GM18502 (cell line): ENCODE results near the gene PRKN.

Experiments used
- ATAC-seq: cut with Tn5 transposase; IDR thresholded peaks from one replicate; pipeline ENCODE4 v1.9.1; 2021; ENCODE audit warnings: mild to moderate bottlenecking; ENCODE audit not compliant: unreplicated experiment, poor library complexity

Gene PRKN

DNA sequence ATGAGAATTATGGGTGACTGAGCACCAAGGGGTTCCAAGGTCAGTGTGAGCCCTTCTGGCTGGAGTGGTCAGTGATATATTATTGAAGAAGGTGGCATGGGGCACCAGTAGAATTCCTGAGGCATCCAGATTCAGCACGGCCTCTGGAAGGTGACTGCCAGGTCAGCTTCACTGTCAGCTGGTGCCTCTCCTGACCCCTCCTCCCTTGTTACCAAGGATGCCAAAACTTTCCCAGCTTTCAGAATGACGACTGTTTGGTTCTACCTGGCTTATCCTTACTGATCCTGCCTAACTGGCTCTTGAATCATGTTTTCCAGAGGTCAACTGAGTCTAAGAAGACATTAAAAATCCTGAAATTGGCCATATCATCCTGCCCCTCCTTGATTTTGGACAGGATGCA lies 1264.5 kb downstream of the PRKN start:
- no peak for ATAC-seq

GRCh38 chr6:161462148-161462547 lies 1265.4 kb downstream of the PRKN start:
- no peak for ATAC-seq

GRCh38 chr6:161459008-161459615 lies 1268.5 kb downstream of the PRKN start:
- no peak for ATAC-seq

DNA sequence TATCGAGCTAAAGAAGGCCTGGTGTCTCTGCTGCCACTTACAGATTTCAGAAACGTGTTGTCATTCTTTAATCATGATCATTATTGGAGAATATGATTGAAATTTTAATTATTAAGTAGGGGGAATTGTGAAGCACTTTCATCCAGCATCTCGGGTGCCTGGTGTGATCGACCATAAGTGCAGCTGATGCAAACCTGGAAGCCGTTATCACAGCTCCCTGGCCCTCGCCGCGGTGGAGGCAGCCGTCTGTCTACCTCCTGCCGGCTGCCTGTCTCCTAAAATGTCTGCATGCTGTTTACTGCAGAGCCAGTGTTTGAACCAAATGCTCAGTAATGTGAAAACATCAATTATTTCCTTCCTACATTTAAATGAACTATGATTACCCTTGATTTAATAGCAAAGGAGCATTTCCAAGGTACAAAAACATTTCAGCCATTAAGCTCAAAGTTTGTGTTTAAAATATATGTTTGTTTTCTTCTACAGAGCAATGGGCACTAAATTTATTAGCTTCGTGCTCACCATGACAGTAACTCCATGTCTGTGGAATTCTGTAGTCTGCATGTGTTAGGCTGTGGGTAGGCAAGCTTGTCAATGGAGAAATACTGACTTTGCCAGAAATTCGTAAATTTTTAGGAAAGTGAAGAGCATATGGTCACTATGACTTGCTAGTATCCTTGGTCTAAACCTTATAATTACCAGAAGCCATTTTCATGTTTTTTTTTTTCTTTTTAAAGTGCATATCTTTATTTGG lies 1269.2 kb downstream of the PRKN start:
- no peak for ATAC-seq

- no peak for ATAC-seq
Measured at GRCh38 chr6:161455848-161456247, 1271.7 kb downstream of the PRKN start.

- no peak for ATAC-seq
Measured at GRCh38 chr6:161453558-161453957, 1274.0 kb downstream of the PRKN start.

DNA sequence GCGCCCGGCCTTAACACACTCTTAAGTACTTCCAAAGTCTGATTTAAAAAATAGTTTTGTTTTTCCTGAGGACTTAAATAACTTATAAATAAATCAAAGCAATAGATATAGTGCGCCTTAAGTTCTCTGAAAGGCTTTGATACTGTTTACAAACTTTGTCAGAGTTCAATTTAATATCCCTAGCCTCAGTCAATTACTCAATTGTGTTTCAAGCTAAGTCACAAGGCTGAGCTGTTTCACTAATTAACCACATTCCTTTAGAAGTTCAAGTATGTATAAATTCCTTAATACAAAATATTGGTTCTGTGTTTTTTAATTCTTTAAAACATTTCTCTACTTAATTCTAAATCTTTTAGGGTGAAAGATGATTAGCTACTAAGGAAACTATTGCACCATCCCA lies 1275.3 kb downstream of the PRKN start:
- no peak for ATAC-seq

DNA sequence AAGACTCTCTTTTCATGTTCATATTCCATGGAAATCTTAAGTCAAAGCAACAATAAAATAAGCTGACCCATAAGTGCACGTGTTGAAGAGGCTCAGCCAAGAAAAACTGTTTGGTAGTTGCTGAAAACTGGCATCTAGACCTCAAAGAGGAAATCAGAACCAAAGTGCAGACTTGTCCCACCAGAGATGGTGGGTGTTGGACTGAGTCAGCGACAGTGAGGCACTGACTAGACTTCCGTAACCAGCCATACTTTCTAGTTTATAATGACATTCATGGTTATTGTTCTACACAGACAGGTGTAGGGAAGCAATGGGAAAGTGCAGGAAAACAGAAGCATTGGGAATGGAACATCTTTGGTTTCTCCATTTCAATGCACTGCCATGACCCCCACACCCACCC lies 1278.0 kb downstream of the PRKN start:
- ATAC-seq = no peak

DNA sequence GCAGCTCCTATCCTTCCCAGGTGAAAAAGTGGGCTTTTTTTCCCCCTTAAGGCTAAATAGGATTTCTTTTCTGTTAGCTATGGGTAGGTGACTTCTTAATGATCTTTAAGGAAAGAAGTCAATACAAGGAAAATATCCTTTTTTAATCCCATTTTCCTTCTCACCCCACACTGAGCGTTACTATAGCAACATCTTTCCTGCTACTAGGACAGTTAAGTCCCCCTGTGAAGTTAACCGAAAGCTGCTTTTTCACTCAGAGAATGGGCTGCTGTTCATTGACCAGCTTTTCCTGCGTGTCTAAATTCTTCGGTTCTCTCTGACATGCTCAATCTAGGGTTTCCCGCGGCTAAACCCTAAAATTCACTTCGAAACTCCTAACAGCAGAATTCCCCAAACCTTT lies 1280.6 kb downstream of the PRKN start:
- ATAC-seq = no peak

- no peak for ATAC-seq
Measured at GRCh38 chr6:161446296-161446925, 1281.2 kb downstream of the PRKN start.

DNA sequence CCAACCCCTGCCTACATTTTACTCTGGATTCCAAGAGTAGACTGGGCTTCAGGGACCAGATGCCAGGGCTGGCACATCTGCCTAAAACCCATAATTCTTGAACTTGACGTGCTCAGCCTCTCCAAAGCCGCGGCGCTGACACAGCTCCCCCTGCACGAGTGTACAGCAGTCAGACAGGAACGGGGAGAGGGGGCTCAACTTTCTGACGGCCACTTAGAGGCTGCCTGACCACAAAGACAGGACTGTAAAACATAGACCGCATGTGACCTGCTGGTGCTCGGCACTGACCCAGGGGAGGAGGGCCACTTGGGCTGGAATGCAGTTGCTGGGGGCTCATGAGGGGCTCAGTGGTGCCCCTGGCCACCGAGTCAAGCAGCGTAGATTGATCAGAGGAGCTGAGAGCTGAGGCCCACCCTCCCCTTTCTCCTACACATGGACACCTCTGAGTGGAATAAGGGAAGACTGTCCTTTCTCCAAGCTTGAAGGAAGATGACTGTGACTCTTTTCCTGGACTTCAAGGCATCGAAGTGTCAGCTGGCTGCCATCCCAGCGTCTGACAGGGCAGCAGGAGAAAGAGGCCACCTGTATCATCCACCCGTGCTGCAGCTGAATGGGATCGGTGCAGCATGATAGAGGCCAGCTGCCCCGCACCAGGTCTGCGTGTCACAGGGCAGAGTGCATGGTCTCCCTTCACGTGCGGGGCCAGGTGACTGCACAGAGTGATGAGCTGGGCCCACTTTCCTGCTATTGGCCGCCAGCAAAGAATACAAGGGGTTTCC lies 1282.4 kb downstream of the PRKN start:
- no peak for ATAC-seq

- no peak for ATAC-seq
Measured at GRCh38 chr6:161444464-161444863, 1283.1 kb downstream of the PRKN start.

- no peak for ATAC-seq
Measured at GRCh38 chr6:161443848-161444247, 1283.7 kb downstream of the PRKN start.

DNA sequence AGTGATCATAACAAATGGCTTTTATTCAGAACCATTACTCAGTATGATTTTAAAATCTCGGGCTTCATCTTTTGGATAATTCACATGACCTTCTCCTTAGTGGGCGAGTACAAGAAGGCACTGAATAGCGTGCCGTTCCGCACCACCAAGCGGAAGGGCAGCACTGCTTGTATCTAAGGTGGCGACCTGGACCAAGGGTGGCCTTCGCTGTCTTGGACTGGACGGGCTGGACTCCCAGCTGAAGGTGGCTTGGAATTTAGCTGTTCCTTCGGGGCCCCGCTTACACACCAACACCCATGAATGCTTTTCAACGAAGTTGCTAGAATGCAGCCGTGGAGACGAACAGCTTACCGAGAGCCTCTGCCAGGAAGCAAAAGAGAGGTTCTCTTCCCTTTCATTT lies 1285.1 kb downstream of the PRKN start:
- ATAC-seq = no peak

DNA sequence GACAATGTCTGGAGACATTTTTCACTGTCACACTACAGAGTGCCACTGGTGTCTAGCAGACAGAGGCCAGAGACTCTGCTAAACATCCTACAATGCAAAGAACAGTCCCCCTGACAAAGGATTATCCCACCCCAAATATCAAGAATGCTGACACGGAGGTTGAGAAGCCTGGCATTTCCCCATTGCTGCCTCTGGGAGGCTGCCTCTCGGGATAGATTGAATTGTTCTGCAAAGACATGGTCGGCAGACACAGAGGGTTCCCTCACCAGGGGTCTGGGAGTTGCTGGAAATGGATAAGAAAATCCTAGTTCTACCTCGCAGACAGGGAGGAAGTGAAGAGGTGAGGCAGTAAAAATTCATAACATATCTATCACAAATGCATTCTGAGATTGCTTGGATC lies 1287.3 kb downstream of the PRKN start:
- no peak for ATAC-seq

DNA sequence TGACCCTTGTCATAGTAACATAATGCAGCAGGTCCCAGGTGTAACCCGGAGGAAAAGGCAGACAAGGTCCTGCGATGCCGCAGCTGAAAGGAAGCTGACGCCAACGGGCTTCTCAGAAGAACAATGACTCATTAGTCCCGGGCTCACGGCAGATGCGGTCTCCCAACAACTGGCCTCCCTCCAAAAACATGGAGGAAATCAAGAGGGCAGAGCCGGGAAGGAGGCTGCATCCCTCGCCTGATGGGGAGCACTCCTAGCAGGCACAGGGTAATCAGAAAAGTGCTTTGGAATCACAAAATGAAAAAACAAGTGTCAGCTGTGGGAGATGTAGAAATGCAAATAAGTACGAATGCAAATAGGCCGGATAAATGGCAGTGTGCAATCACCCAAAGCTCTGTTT lies 1288.5 kb downstream of the PRKN start:
- ATAC-seq = no peak

- no peak for ATAC-seq
Measured at GRCh38 chr6:161438430-161439030, 1289.0 kb downstream of the PRKN start.

DNA sequence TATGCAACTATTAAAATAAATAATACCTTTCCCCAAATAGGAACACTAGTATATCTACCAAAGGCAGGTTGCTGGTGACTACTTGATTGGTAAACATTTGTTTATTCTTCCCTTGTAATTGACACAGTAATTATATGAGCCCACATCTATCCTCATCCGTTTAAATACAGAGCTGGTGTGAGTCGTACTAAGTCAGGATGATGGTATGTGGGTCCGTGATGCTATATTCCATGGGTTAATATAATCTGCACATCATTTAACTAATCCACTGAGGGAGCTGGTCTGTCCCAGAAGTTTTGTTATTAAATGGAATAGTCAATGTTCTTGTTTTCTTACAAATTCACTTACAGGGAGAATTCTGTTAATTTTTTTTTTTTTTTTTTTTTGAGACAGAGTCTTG lies 1289.7 kb downstream of the PRKN start:
- ATAC-seq = no peak

- no peak for ATAC-seq
Measured at GRCh38 chr6:161436106-161436876, 1291.3 kb downstream of the PRKN start.

DNA sequence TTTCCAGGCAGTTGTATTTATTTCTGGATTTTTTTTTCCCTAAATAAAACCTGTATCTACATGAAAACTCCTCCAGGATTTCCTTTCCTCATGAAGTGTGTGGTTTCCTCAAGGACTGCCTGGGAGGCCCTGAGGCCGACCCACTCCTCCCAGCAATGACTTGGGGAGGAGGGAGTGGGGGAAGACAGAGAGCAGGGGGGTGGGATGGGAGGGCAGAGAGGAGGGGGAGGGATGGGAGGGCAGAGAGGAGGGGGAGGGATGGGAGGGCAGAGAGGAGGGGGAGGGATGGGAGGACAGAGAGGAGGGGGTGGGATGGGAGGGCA lies 1291.9 kb downstream of the PRKN start:
- no peak for ATAC-seq
